ENCODE measurements around the gene SLC4A5. TPM values are rescaled to one million over a fixed set of nuclear protein-coding genes. Genes with fewer than 3 reads are reported as not detected.
A peak's percentile ranks its signal among the peaks of the same experiment; 100 is the strongest.

Gene SLC4A5
- total and polyA plus RNA-seq, 4 donors: 0.85 to 9.6 (median 3.9) TPM

GRCh38 chr2:74325815-74326214 lies 17.4 kb downstream of the SLC4A5 start:
- H3K9me3 ChIP-seq (ENCODE audit: control insufficient read depth in 4 of 4, insufficient read depth in 3 of 4, low read length in 3 of 4): no peaks in the 10 kb centered on the region
- H3K36me3 ChIP-seq (ENCODE audit: control insufficient read depth in 4 of 4, insufficient read depth in 4 of 4, low read length in 4 of 4): peaks cover 0 to 11% (median 6%) of the 10 kb centered on the region in 4 donors
- H3K4me3 ChIP-seq: no peak overlapping the region
- no peak for ATAC-seq (ENCODE audit: insufficient read depth, low FRiP score)
- H3K9ac ChIP-seq (ENCODE audit: insufficient read depth in 1 of 2, low read length in 2 of 2): no peak overlapping the region
- no peaks in the 10 kb centered on the region for H3K4me1 ChIP-seq (ENCODE audit: control insufficient read depth in 5 of 5, insufficient read depth in 5 of 5, low read length in 5 of 5)
- DNase-seq: no peak
- TF ChIP-seq, protein P1, sequence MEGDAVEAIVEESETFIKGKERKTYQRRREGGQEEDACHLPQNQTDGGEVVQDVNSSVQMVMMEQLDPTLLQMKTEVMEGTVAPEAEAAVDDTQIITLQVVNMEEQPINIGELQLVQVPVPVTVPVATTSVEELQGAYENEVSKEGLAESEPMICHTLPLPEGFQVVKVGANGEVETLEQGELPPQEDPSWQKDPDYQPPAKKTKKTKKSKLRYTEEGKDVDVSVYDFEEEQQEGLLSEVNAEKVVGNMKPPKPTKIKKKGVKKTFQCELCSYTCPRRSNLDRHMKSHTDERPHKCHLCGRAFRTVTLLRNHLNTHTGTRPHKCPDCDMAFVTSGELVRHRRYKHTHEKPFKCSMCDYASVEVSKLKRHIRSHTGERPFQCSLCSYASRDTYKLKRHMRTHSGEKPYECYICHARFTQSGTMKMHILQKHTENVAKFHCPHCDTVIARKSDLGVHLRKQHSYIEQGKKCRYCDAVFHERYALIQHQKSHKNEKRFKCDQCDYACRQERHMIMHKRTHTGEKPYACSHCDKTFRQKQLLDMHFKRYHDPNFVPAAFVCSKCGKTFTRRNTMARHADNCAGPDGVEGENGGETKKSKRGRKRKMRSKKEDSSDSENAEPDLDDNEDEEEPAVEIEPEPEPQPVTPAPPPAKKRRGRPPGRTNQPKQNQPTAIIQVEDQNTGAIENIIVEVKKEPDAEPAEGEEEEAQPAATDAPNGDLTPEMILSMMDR (IDR thresholded peaks at IDR 0.05; ENCODE audit: control extremely low read depth, extremely low read depth): no peak
- H3K27ac ChIP-seq (ENCODE audit: low read depth in 1 of 2, low read length in 1 of 2): no peak overlapping the region
- no peaks in the 10 kb centered on the region for H3K27me3 ChIP-seq (ENCODE audit: control insufficient read depth in 3 of 3, insufficient read depth in 3 of 3, low read length in 2 of 3)
- WGBS, 2 donors: 85 to 89% methylated on average over 2 of the region's 2 CpGs

GRCh38 chr2:74321737-74322136 lies 21.5 kb downstream of the SLC4A5 start:
- Histone ChIP-seq H3K27me3 (ENCODE audit: control insufficient read depth in 3 of 3, insufficient read depth in 3 of 3, low read length in 2 of 3) (no peaks in the 10 kb centered on the region), H3K27ac (ENCODE audit: low read depth in 1 of 2, low read length in 1 of 2) (no peak overlapping the region), H3K4me1 (ENCODE audit: control insufficient read depth in 5 of 5, insufficient read depth in 5 of 5, low read length in 5 of 5) (peaks cover 0 to 12% (median 3%) of the 10 kb centered on the region in 5 donors), H3K9ac (ENCODE audit: insufficient read depth in 1 of 2, low read length in 2 of 2) (no peak overlapping the region), H3K36me3 (ENCODE audit: control insufficient read depth in 4 of 4, insufficient read depth in 4 of 4, low read length in 4 of 4) (peaks cover 0 to 3% (median under 1%) of the 10 kb centered on the region in 4 donors), H3K4me3 (no peak overlapping the region), H3K9me3 (ENCODE audit: control insufficient read depth in 4 of 4, insufficient read depth in 3 of 4, low read length in 3 of 4) (no peaks in the 10 kb centered on the region)
- DNase-seq (no peak), ATAC-seq (ENCODE audit: insufficient read depth, low FRiP score) (no peak)
- TF ChIP-seq, protein P1 (IDR thresholded peaks at IDR 0.05; ENCODE audit: control extremely low read depth, extremely low read depth): no peak
- 94 to 95% methylated on average over 2 of the region's 2 CpGs for WGBS, 2 donors

DNA sequence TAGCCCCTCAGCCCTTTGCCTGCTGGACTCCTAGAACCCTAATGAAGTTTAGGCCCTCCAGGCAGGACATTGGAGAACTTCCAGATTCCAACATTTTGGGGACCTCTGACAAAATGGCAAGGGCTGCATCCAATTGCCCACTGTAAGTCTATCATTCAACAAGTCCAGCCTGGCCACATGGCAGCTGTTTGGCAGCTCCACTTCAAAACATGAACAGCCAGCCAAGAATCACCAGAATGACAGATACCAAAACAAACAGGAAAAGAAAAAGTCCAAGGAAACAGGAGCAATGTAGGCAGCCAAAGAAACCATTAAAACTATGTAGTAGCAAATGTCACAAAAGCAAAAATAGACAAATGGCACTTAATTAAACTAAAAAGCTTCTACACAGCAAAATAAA lies 25.5 kb downstream of the SLC4A5 start:
- TF ChIP-seq, protein P1 (IDR thresholded peaks at IDR 0.05; ENCODE audit: control extremely low read depth, extremely low read depth): no peak
- Histone ChIP-seq H3K36me3 (ENCODE audit: control insufficient read depth in 4 of 4, insufficient read depth in 4 of 4, low read length in 4 of 4) (peaks cover 0 to 7% (median under 1%) of the 10 kb centered on the region in 4 donors), H3K9ac (ENCODE audit: insufficient read depth in 1 of 2, low read length in 2 of 2) (no peak overlapping the region), H3K4me3 (no peak overlapping the region), H3K9me3 (ENCODE audit: control insufficient read depth in 4 of 4, insufficient read depth in 3 of 4, low read length in 3 of 4) (no peaks in the 10 kb centered on the region), H3K27me3 (ENCODE audit: control insufficient read depth in 3 of 3, insufficient read depth in 3 of 3, low read length in 2 of 3) (no peaks in the 10 kb centered on the region), H3K4me1 (ENCODE audit: control insufficient read depth in 5 of 5, insufficient read depth in 5 of 5, low read length in 5 of 5) (peaks cover 0 to 17% (median 4%) of the 10 kb centered on the region in 5 donors), H3K27ac (ENCODE audit: low read depth in 1 of 2, low read length in 1 of 2) (no peak overlapping the region)
- ATAC-seq (ENCODE audit: insufficient read depth, low FRiP score) (no peak), DNase-seq (peak; percentile 24 to 39 (median 36))

All from lung (tissue), 12 donors.